K562 (cell line): Measurements from ENCODE around the gene ARHGAP4. TPM values are rescaled to one million over a fixed set of nuclear protein-coding genes. Genes with fewer than 3 reads are reported as not detected.

Source experiments
- CEBPG ChIP-seq, 3 experiments: fragments of 200-800 bp in 1 of 3; sonication (Bioruptor generic) in 1 of 3; sonication (generic) in 1 of 3; formaldehyde crosslinking in 1 of 3; IDR thresholded peaks in 2 of 3; conservative IDR thresholded peaks in 1 of 3; 2 replicates each; pipeline versions ENCODE4 v1.6.1 to v1.8.0; 2016 to 2022; ENCODE audit warnings: missing compliant biosample characterization in 2 of 3, missing genetic modification characterization in 2 of 3, mild to moderate bottlenecking in 1 of 3, missing genetic modification reagents in 1 of 3
- DIDO1 ChIP-seq: fragments of 450-650 bp; IDR thresholded peaks from 2 replicates; pipeline ENCODE4 v1.6.1; 2016; ENCODE audit warnings: low read depth, missing biosample characterization, missing genetic modification characterization
- ELF2 ChIP-seq: fragments of 250-450 bp; sonication (Bioruptor Pico); IDR thresholded peaks from 2 replicates; pipeline ENCODE4 v1.5.0; 2021; ENCODE audit warnings: mild to moderate bottlenecking
- ETV1 ChIP-seq: fragments of 450-650 bp; conservative IDR thresholded peaks from 2 replicates; pipeline ENCODE4 v1.6.1; 2016; ENCODE audit warnings: missing genetic modification characterization, control low read depth, low read depth, missing compliant biosample characterization
- FOXA1 ChIP-seq: fragments of 450-650 bp; IDR thresholded peaks from 2 replicates; pipeline ENCODE4 v1.6.1; 2016; ENCODE audit warnings: mild to moderate bottlenecking, borderline replicate concordance
- FOXJ2 ChIP-seq: fragments of 200-800 bp; sonication (Bioruptor generic); IDR thresholded peaks from 2 replicates; pipeline ENCODE4 v1.6.1; 2016; ENCODE audit warnings: missing genetic modification characterization, missing compliant biosample characterization
- FOXO4 ChIP-seq: fragments of 450-650 bp; formaldehyde crosslinking; IDR thresholded peaks from 2 replicates; pipeline ENCODE4 v1.4.0; 2020; ENCODE audit warnings: mild to moderate bottlenecking, moderate library complexity
- GTF2A2 ChIP-seq: IDR thresholded peaks from 2 replicates; pipeline ENCODE4 v1.6.1; 2016; ENCODE audit warnings: mild to moderate bottlenecking, missing genetic modification characterization, missing compliant biosample characterization
- GTF2B ChIP-seq: IDR thresholded peaks from 2 replicates; pipeline ENCODE4 v1.6.1; 2011; ENCODE audit not compliant: insufficient read length; ENCODE audit errors: extremely low read depth
- HDAC3 ChIP-seq: fragments of 450-650 bp; IDR thresholded peaks from 2 replicates; pipeline ENCODE4 v1.6.1; 2018; ENCODE audit warnings: borderline replicate concordance, mild to moderate bottlenecking, moderate library complexity; ENCODE audit not compliant: partially characterized antibody
- MEF2A ChIP-seq: IDR thresholded peaks from 2 replicates; pipeline ENCODE4 v1.6.1; 2011; ENCODE audit warnings: low read depth, mild to moderate bottlenecking, low read length, moderate library complexity; ENCODE audit not compliant: control insufficient read depth
- POLR2AphosphoS5 ChIP-seq: IDR thresholded peaks from 2 replicates; pipeline ENCODE4 v1.6.1; 2011; ENCODE audit warnings: mild to moderate bottlenecking, low read depth, low read length, moderate library complexity; ENCODE audit not compliant: control insufficient read depth, insufficient read depth
- RB1 ChIP-seq: fragments of 450-650 bp; IDR thresholded peaks from 2 replicates; pipeline ENCODE4 v1.6.1; 2017; ENCODE audit warnings: low read depth, mild to moderate bottlenecking
- RCOR1 ChIP-seq, 2 experiments: IDR thresholded peaks; 2 replicates each; pipeline ENCODE4 v1.6.1; 2012; ENCODE audit warnings: low read depth in 2 of 2, low read length in 2 of 2, borderline replicate concordance in 1 of 2, improper control_type of control experiment in 1 of 2
- SIN3B ChIP-seq: fragments of 450-650 bp; IDR thresholded peaks from 2 replicates; pipeline ENCODE4 v1.6.1; 2017; ENCODE audit warnings: low read depth, mild to moderate bottlenecking, moderate library complexity
- SMAD3 ChIP-seq: fragments of 450-650 bp; formaldehyde crosslinking; conservative IDR thresholded peaks from 2 replicates; pipeline ENCODE4 v1.4.0; 2020; ENCODE audit warnings: mild to moderate bottlenecking
- TAF9B ChIP-seq: fragments of 450-650 bp; IDR thresholded peaks from 2 replicates; pipeline ENCODE4 v1.6.1; 2018; ENCODE audit warnings: mild to moderate bottlenecking; ENCODE audit not compliant: partially characterized antibody
- TCF7L2 ChIP-seq: fragments of 150-350 bp; IDR thresholded peaks from 2 replicates; pipeline ENCODE4 v1.6.1; 2016; ENCODE audit warnings: low read depth, mild to moderate bottlenecking, low read length, moderate library complexity
- ZBTB7A ChIP-seq: IDR thresholded peaks from 2 replicates; pipeline ENCODE4 v1.6.1; 2011; ENCODE audit warnings: low read depth, mild to moderate bottlenecking, low read length, moderate library complexity, borderline replicate concordance; ENCODE audit not compliant: control insufficient read depth
- polyA plus RNA-seq, 8 experiments: library from polyadenylated mRNA; depleted of rRNA in 4 of 8; stranded (reverse) in 5 of 8; unstranded in 3 of 8; fragments of >200 nt; fragmentation: Nextera tagmentation in 2 of 8; fragmentation: Illumina TruSeq in 1 of 8; extraction: Ambion mirVana in 2 of 8; extraction: Trizol in 1 of 8; gene quantifications; 2 replicates each; pipeline versions ENCODE4 v1.2.1 to v1.2.3, GENCODE V29; 2011 to 2014; ENCODE audit warnings: inconsistent platforms in 1 of 8, missing spikeins in 1 of 8
- total RNA-seq, 7 experiments: library from RNA; depleted of rRNA in 6 of 7; stranded (reverse); fragments of >200 nt in 6 of 7; fragmentation: Illumina TruSeq in 2 of 7; extraction: Trizol in 2 of 7; gene quantifications; 2 replicates each; pipeline versions ENCODE4 v1.2.1 to v1.2.3, GENCODE V29; 2011 to 2021; ENCODE audit warnings: low replicate concordance in 1 of 7
- TF ChIP-seq, protein P1 (sequence below): fragments of 250-450 bp; sonication (Bioruptor Pico); IDR thresholded peaks from 2 replicates; pipeline ENCODE4 v1.5.0; 2021; ENCODE audit warnings: mild to moderate bottlenecking, borderline replicate concordance
- TF ChIP-seq, protein P2 (sequence below): fragments of 250-450 bp; sonication (Bioruptor Pico); IDR thresholded peaks from 2 replicates; pipeline ENCODE4 v1.4.0; 2020; ENCODE audit warnings: borderline replicate concordance

Gene ARHGAP4
- total and polyA plus RNA-seq, 9 of the 15 experiments (the other 6 are each of a cell fraction or from before 2014, with no cell fraction given), result 0.30 to 81.8 (median 13.5) TPM

- TF ChIP-seq FOXO4 (CRISPR knock-in tag) (no peak), DIDO1 (no peak), FOXJ2 (tag) (no peak), MEF2A (no peak), ETV1 (tag) (peak; percentile 98), SMAD3 (CRISPR knock-in tag) (no peak), ELF2 (CRISPR knock-in tag) (0 out of 2 replicates have a peak, but pooled peaks have one; percentile 31), SIN3B (no peak), ZBTB7A (no peak), GTF2A2 (tag) (no peak), HDAC3 (no peak), POLR2AphosphoS5 (0 out of 2 replicates have a peak, but pooled peaks have one; percentile 44), TAF9B (peak; percentile 20), CEBPG (CRISPR knock-in tag; IDR thresholded peaks at IDR 0.05) (no peak), CEBPG (tag; conservative IDR thresholded peaks at IDR 0.05 in 1 of 2, IDR thresholded peaks at IDR 0.05 in 1 of 2) (no peak), RCOR1 (IDR thresholded peaks at IDR 0.05; ENCODE audit: borderline replicate concordance in 1 of 2, low read depth in 2 of 2, low read length in 2 of 2) (no peak), GTF2B (no peak), RB1 (no peak), TCF7L2 (no peak), FOXA1 (no peak)
- TF ChIP-seq, protein P1, sequence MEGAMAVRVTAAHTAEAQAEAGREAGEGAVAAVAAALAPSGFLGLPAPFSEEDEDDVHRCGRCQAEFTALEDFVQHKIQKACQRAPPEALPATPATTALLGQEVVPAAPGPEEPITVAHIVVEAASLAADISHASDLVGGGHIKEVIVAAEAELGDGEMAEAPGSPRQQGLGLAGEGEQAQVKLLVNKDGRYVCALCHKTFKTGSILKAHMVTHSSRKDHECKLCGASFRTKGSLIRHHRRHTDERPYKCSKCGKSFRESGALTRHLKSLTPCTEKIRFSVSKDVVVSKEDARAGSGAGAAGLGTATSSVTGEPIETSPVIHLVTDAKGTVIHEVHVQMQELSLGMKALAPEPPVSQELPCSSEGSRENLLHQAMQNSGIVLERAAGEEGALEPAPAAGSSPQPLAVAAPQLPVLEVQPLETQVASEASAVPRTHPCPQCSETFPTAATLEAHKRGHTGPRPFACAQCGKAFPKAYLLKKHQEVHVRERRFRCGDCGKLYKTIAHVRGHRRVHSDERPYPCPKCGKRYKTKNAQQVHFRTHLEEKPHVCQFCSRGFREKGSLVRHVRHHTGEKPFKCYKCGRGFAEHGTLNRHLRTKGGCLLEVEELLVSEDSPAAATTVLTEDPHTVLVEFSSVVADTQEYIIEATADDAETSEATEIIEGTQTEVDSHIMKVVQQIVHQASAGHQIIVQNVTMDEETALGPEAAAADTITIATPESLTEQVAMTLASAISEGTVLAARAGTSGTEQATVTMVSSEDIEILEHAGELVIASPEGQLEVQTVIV (CRISPR knock-in tag), result no peak
- TF ChIP-seq, protein P2, sequence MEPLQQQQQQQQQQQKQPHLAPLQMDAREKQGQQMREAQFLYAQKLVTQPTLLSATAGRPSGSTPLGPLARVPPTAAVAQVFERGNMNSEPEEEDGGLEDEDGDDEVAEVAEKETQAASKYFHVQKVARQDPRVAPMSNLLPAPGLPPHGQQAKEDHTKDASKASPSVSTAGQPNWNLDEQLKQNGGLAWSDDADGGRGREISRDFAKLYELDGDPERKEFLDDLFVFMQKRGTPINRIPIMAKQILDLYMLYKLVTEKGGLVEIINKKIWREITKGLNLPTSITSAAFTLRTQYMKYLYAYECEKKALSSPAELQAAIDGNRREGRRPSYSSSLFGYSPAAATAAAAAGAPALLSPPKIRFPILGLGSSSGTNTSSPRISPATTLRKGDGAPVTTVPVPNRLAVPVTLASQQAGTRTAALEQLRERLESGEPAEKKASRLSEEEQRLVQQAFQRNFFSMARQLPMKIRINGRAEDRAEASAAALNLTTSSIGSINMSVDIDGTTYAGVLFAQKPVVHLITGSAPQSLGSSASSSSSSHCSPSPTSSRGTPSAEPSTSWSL, result no peak
These were observed 1.0 kb upstream of the ARHGAP4 start (continued) for GRCh38 chrX:153926858-153927671.
